Measurements from ENCODE around the gene TTC3.

Gene TTC3

GRCh38 chr21:37228003-37228400 is 154.9 kb downstream of the TTC3 start:
- no peak for DNase-seq (ENCODE audit: low read depth in 1 of 2, low spot score in 1 of 2)
- H3K4me3 ChIP-seq (replicated peaks; ENCODE audit: insufficient read depth, low read length) = no peak overlapping the region
- TF ChIP-seq SPI1 (IDR thresholded peaks at IDR 0.05; ENCODE audit: borderline replicate concordance, low read depth) (no peak), POLR2AphosphoS5 (IDR thresholded peaks at IDR 0.05; ENCODE audit: low read depth) (no peak)
- H3K27me3 ChIP-seq (ENCODE audit: insufficient read depth, poor library complexity, severe bottlenecking) = no peaks in the 10 kb centered on the region
- H3K27ac ChIP-seq (replicated peaks) = no peak overlapping the region

- H3K27ac ChIP-seq (replicated peaks) = no peak overlapping the region
- H3K27me3 ChIP-seq (ENCODE audit: insufficient read depth, poor library complexity, severe bottlenecking) = no peaks in the 10 kb centered on the region
- H3K4me3 ChIP-seq (replicated peaks; ENCODE audit: insufficient read depth, low read length) = no peak overlapping the region
- DNase-seq (ENCODE audit: low read depth in 1 of 2, low spot score in 1 of 2) = no peak
- no peak for TF ChIP-seq REST (IDR thresholded peaks at IDR 0.05; ENCODE audit: insufficient replicate concordance, low read depth)
- TF ChIP-seq SPI1 (IDR thresholded peaks at IDR 0.05; ENCODE audit: borderline replicate concordance, low read depth) = no peak
- TF ChIP-seq POLR2AphosphoS5 (IDR thresholded peaks at IDR 0.05; ENCODE audit: low read depth) = no peak
Measured at GRCh38 chr21:37230632-37231248, 157.7 kb downstream of the TTC3 start.

GRCh38 chr21:37231249-37231645 is 158.2 kb downstream of the TTC3 start:
- H3K27ac ChIP-seq (replicated peaks) = no peak overlapping the region
- DNase-seq (ENCODE audit: low read depth in 1 of 2, low spot score in 1 of 2) = no peak
- TF ChIP-seq POLR2AphosphoS5 (IDR thresholded peaks at IDR 0.05; ENCODE audit: low read depth) = no peak
- TF ChIP-seq, protein P1, sequence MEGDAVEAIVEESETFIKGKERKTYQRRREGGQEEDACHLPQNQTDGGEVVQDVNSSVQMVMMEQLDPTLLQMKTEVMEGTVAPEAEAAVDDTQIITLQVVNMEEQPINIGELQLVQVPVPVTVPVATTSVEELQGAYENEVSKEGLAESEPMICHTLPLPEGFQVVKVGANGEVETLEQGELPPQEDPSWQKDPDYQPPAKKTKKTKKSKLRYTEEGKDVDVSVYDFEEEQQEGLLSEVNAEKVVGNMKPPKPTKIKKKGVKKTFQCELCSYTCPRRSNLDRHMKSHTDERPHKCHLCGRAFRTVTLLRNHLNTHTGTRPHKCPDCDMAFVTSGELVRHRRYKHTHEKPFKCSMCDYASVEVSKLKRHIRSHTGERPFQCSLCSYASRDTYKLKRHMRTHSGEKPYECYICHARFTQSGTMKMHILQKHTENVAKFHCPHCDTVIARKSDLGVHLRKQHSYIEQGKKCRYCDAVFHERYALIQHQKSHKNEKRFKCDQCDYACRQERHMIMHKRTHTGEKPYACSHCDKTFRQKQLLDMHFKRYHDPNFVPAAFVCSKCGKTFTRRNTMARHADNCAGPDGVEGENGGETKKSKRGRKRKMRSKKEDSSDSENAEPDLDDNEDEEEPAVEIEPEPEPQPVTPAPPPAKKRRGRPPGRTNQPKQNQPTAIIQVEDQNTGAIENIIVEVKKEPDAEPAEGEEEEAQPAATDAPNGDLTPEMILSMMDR (IDR thresholded peaks at IDR 0.05; ENCODE audit: insufficient read depth, low read length) = no peak
- no peak for TF ChIP-seq SPI1 (IDR thresholded peaks at IDR 0.05; ENCODE audit: borderline replicate concordance, low read depth)
- TF ChIP-seq GABPA (IDR thresholded peaks at IDR 0.05; ENCODE audit: low read depth) = no peak
- no peak for TF ChIP-seq REST (IDR thresholded peaks at IDR 0.05; ENCODE audit: insufficient replicate concordance, low read depth)
- H3K27me3 ChIP-seq (ENCODE audit: insufficient read depth, poor library complexity, severe bottlenecking) = no peaks in the 10 kb centered on the region
- no peak overlapping the region for H3K4me3 ChIP-seq (replicated peaks; ENCODE audit: insufficient read depth, low read length)

DNA sequence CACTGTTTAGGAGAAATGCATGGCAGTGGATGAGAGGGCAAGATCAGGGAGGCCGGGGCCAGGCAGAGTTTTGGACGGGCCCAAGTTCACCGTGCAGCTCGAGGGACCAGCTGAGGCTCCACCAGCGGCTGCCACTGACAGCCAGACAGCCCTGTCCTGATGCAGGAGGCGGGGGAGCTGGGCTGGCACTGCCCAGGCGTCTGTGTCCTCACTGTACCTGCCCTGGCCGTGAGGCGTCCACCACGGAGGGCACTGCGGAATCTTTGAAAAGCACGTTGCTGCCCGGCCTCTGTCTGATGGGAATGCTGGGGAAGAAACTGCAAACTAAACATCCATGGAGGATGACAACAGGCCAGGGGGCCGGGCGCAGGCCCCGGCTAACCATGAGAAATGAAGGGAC is 158.6 kb downstream of the TTC3 start:
- TF ChIP-seq GABPA (IDR thresholded peaks at IDR 0.05; ENCODE audit: low read depth) (no peak), POLR2AphosphoS5 (IDR thresholded peaks at IDR 0.05; ENCODE audit: low read depth) (no peak), REST (IDR thresholded peaks at IDR 0.05; ENCODE audit: insufficient replicate concordance, low read depth) (no peak), SPI1 (IDR thresholded peaks at IDR 0.05; ENCODE audit: borderline replicate concordance, low read depth) (no peak)
- TF ChIP-seq, protein P1 (IDR thresholded peaks at IDR 0.05; ENCODE audit: insufficient read depth, low read length) = no peak
- Histone ChIP-seq H3K4me3 (replicated peaks; ENCODE audit: insufficient read depth, low read length) (no peak overlapping the region), H3K27ac (replicated peaks) (no peak overlapping the region), H3K27me3 (ENCODE audit: insufficient read depth, poor library complexity, severe bottlenecking) (no peaks in the 10 kb centered on the region)
- DNase-seq (ENCODE audit: low read depth in 1 of 2, low spot score in 1 of 2) = no peak

Measured in HL-60 (cell line).